Activated gamma-delta T cell treated with anti-CD3 and anti-CD28 coated beads, Interleukin-2, amount 50 U/mL, for 16 hours (primary cell): Measurements from ENCODE around the gene ATP5PD.

ENCODE experiments used
- DNase-seq: peaks from one replicate; pipeline ENCODE4 v3.0.0-alpha.2; 2020; ENCODE audit warnings: low read depth

The ATP5PD gene

GRCh38 chr17:75046407-75047289, at the start of gene ATP5PD, which contains the start of gene KCTD2:
TSS of gene ATP5PD (minus strand) at chr17:75046969. CDS start at chr17:75042650, 4,319 bp downstream.
TSS of gene KCTD2 (plus strand) at chr17:75047225. CDS start at chr17:75047251, 26 bp downstream.
- peak; percentile 94 for DNase-seq

DNA sequence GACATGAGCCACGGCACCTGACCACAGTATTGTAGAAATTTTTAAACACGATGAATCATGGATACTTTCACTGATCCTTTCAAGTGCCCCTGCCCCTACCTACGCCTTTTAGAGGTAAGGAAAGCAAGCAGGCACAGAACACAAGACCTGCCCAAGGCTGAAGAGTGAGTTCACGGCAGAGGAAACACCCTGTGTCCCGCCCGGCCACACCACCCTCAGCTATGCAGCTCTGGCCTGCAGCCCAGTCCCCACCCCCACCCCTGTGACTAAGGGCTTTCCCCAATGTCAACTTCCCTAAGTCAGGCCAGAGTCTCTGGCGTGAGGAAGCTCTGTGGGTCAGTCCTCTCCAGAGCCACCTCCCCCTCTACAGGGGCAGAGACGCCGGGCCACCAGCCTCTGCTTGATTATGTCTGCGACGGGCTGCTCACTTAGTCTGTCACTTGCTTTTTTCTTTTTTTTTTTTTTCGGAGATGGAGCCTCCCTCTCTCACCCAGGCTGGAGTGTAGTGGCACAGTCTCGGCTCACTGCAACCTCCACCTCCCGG, 49.4 kb upstream of the ATP5PD start:
- no peak for DNase-seq

GRCh38 chr17:75094871-75095399, 48.2 kb upstream of the ATP5PD start:
- DNase-seq: no peak

DNA sequence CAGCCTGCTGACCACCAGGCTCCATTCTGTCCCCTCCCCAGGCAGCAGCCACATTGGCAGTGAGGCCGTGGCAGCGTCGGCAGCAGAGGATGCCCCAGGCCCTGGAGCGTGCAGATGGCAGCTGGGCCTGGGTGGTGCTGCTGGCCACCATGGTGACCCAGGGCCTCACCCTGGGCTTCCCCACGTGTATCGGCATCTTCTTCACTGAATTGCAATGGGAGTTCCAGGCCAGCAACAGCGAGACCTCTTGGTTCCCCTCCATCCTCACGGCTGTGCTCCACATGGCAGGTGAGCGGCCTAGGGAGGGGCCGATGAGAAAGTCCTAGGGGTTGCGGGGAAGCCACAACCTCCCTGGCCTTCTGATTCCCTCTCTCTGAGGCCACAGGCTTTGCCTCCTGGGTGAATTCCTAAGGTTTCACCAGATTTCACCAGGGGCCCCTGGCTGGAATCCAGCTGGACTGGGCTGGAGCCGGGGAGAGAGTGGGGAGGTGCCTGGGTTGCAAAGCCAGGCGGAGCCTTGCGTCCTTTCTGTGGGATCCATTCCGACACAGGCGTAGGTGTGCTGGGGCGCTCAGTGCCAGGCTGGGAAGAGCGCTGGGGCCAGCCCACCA, 46.9 kb upstream of the ATP5PD start:
- no peak for DNase-seq

- DNase-seq: no peak
Observed at GRCh38 chr17:75091855-75092327, 45.1 kb upstream of the ATP5PD start.

- no peak for DNase-seq
Observed at GRCh38 chr17:75090871-75091854, 44.4 kb upstream of the ATP5PD start.

DNA sequence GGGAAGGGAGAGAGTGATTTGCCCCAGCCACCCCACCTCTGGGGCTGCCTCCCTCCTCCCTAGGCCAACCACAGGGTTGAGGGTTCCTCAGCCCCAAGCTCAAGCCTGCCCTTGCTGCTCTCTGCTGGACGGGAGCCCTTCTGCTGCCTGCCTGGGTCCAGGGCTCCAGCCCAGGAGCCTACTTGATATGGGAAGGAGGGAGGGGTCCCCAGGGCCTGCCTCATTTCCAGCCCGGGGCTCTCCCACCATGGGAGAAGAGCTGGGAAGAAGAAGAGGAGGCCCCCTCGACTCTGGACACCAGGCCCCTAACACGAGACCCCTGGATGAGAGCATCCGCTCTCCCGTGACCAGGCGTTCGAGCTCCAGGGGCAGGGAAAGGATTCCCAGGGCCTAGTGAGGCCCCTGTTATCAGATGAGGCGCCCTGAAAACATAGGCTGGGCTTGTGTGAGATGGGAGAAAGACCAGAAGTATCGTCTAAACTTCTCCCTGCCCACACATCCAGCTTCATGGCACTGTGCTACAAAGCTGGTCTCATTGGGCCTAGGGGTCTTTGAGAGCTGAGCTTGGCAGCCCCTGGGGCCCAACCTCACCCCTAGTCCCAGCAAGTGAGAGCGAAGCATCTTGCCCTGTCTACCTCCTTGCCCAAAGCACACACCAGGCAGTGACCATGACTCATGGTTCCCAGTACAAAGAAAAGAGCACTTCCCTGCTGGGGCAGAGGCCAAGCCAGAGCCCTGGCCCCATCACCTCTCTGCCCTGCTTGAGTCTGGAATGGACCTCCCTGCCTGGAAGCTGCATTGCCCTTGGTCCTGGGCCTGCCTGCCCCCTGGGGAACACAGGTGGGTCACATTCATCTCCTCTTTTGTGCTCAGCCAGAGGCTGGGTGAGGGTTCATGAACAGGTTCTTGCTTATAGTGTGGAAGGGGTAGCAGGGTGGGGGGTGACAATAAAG, 42.0 kb upstream of the ATP5PD start:
- no peak for DNase-seq

DNA sequence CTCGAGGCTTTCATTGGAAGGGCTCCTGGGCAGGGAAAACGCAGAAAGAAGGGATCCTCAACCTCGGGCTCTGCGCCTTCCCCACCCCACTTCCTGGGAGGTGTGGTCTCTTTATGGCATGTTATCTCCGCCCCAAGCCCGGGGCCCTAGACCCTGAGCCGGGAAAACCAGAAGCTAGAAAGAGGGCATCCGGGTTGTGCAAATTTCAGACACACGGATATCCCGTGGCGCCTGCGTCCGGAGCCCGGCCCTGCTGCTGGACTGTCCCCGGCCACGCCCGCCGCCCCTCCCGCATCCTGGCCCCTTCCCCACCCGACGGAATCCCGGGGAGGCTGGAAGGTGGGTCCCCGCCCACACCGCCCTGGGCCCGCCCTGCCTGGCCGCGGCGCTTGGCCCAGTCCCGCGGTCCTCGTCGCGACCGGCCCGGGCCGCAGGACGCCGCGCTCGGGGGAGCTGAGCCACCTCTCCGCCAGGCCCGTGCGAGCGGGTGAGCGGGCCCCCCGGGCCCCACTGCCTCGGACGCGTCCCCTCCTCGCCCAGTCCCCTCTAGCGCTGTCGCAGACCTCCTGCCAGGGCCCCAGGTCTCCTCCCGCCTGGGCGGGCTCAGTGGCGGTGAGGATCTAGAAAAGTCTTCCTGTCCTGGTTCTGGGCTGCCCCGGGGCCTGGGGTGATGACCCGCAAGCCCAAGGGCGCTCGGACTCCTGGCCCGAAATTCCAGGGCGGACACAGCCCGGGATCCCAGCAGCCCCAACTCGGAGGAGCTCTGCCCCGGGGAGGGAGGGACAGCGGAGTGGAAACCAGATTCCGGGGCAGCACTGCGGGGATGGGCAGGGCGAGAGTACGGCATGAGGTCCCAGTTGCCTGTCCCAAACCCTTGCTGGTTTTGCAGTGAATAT, 41.0 kb upstream of the ATP5PD start, which contains the start of gene SLC16A5:
SLC16A5 (plus strand) TSS at position 397 of the 896 bp plus-strand sequence. CDS start 5,683 bp downstream, outside the sequence.
- no peak for DNase-seq

GRCh38 chr17:75087182-75087557, 40.4 kb upstream of the ATP5PD start:
- DNase-seq: no peak

DNA sequence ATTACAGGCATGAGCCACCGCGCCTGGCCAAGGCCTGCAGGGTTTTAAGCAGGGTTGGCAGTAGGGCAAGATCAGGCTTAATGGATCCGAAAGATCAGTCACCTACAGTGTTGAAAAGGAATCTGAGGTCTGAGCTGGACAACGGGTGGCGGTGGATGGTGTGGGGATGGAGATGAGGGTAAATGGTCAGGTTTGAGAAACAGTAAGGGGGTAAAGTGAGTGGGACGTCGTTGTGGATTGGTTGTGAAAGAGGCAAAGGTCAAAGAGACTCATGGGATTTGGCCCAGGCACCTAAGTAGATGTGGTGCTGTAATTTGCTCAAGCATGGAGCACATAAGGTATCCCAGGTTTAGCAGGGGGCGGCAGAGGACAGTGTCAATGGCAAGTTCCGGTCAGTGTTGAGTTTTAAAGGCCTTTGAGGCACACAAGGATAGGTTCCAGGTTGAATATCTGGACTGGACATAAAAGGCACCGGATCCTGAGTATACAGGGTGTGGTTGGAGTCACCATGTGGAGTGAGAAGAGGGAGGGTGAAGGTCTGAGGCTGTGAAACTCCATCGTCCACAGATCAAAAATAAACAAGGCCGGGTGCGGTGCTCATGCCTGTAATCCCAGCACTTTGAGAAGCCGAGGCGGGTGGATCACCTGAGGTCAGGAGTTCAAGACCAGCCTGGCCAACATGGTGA, 39.9 kb upstream of the ATP5PD start:
- DNase-seq: no peak

DNA sequence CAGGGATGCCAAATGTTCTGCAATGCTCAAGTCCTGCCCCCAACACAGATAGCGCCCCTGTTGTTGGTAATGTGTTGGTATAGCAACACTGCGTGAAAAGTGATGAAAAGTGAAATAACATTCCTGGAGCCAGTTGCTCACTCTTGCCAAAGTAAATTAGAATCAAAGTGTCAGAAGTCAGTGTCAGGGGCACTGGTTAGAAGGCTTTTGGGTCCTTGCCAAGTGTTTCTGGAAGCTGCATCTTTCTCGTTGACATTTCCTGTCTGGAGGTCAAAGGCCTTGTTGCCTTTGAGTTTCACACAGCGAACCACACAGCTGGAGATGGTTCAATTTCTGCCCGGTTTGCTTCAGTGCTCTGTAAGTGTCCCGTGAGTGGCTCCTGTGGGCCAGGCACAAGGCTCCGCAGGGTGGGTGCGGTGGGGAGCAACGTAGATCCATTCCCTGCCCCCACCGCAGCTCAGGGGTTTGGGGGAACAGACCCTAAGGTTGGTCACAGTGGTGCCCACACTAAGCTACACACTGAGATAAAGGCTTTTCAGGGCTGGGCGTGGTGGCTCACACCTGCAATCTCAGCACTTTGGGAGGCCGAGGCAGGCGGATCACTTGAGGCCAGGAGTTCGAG, 37.4 kb upstream of the ATP5PD start:
- no peak for DNase-seq

GRCh38 chr17:75082683-75083082, 35.9 kb upstream of the ATP5PD start:
- no peak for DNase-seq

DNA sequence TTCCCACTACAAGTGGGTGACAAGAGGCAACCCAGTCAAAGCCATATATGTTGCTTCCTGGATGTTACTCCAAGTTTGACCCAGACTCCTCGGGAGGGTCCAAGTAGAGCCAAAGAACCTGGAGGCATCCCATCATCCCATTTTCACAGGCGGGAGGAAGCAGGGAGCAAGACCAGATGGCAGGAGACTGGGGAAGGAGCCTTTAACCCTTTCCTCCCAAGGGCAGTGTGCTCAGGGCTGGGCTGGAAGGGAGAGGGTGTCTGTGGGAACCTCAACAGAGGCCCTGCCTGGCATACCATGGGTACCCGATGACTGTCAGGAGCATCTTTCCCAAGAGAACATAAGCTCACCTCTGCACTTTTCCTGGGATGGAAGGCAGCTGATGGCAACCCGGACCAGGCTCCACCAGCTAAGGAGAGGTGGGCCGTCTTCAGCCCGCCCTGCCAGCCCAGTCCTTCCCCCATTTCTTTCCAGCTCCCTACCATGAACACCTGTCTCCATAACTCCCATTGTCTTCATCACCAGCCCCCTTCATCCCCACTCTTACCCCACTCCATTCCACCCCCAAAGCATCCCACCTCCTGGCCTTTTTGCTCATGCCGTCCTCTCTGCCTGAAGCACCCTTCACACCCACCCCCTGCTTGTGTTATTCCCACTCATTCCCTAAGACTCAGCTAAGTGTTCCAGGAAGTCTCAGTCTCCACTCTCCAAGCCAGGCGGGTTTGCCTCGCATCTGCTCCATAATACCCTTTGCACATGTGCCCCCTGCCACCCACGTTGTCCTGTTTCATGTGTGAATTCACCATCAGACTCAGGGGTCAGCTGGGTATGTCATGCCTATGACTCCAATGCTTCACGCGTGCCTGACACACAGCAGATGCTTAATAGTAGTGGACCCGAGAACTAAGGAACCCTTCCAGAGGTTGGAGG, 35.1 kb upstream of the ATP5PD start:
- DNase-seq: no peak

DNA sequence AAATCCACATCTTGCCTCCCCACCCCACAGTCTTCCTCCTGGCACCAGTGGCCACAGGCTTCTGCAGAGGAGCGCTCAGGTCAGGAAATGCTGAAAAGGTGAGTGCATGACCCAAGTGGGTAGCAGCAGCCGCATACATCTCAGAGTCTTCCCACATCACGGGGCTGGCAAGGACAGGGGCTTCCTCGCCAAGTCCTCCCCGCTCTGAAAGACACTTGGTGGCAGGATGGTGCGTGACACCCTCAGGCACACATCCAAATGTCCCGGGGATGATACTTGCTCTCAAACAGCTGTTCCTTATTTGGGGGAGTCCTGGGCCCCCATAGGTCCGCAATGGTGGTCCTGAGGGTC, 32.2 kb upstream of the ATP5PD start:
- DNase-seq: no peak

DNA sequence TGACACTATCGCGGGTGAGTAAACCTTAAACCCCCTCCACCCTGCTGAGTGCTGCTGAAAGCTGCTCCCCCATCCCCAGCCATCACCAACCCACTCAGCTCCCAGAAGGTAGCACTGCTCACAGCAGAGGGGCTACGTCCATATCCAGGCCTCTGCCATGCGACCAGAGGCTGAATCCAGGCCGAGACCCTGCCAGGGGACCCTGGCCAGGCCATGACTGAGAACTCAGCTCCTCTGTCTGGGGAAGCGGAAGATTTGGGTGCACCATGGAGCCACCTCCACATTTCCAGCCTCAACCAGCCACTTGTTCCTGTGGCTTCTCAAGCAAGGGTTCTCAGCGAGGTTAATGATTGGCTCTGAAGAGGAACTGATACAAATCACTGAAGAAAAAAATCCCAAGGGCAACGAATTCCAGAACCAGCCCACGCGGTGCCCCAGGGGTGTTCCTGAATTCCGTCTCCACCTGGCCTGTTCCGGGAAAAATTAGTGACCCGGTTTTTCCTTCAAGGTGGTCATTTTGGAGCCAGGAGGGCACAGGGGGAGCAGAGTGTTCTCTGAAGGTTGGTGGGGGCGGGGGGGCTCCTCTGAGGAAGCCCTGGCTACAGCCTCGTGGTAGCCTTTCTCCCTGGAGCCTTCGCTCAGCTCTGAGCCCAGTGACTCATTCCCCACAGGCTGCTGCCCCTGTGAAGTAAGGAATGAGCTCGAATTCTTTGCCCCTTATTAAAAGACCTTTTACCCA, 31.7 kb upstream of the ATP5PD start:
- no peak for DNase-seq
